Loucy (cell line): ENCODE measurements around the gene YES1.
"Not testable (repeated sequence)": the region's sequence is repeated elsewhere in the genome, so short reads cannot be mapped to it uniquely, and the experiment has no call there.

Experiments
- H2AFZ ChIP-seq: fragments of 200-600 bp; sonication (generic); 2 replicates; pipeline ENCODE4 v1.6.0; 2016; ENCODE audit warnings: antibody characterized with exemption, mild to moderate bottlenecking, low read length, moderate library complexity
- H3F3A ChIP-seq: fragments of 200-600 bp; 2 replicates; pipeline ENCODE4 v1.6.0; 2016; ENCODE audit warnings: antibody characterized with exemption, low read depth, mild to moderate bottlenecking
- H3K27me3 ChIP-seq: fragments of 200-600 bp; sonication (generic); 2 replicates; pipeline ENCODE4 v1.6.1; 2014; ENCODE audit warnings: low read length, mild to moderate bottlenecking; ENCODE audit not compliant: insufficient read depth, poor library complexity, severe bottlenecking
- H3K36me3 ChIP-seq: fragments of 200-600 bp; sonication (generic); 2 replicates; pipeline ENCODE4 v1.6.1; 2016; ENCODE audit warnings: low read length; ENCODE audit not compliant: insufficient read depth
- H3K4me1 ChIP-seq: fragments of 200-600 bp; sonication (generic); 2 replicates; pipeline ENCODE4 v1.5.1; 2014; ENCODE audit warnings: low read length, mild to moderate bottlenecking; ENCODE audit not compliant: insufficient read depth, poor library complexity, severe bottlenecking
- H3K4me2 ChIP-seq: fragments of 200-600 bp; sonication (generic); 2 replicates; pipeline ENCODE4 v1.6.0; 2014; ENCODE audit warnings: antibody characterized with exemption, low read length, low read depth, mild to moderate bottlenecking; ENCODE audit not compliant: poor library complexity, severe bottlenecking
- H3K4me3 ChIP-seq: fragments of 200-600 bp; sonication (generic); 2 replicates; pipeline ENCODE4 v1.5.1; 2014; ENCODE audit warnings: low read length, mild to moderate bottlenecking, mixed read lengths; ENCODE audit not compliant: poor library complexity, severe bottlenecking
- H3K79me2 ChIP-seq: fragments of 200-600 bp; sonication (generic); 2 replicates; pipeline ENCODE4 v1.6.1; 2014; ENCODE audit warnings: low read length; ENCODE audit not compliant: insufficient read depth
- H3K9ac ChIP-seq: fragments of 200-600 bp; sonication (generic); 2 replicates; pipeline ENCODE4 v1.6.0; 2014; ENCODE audit warnings: mild to moderate bottlenecking, low read depth, low read length, moderate library complexity; ENCODE audit not compliant: poor library complexity, severe bottlenecking
- H3K9me2 ChIP-seq: fragments of 200-600 bp; sonication (generic); replicated peaks from 2 replicates; pipeline ENCODE4 v1.6.1; 2016; ENCODE audit warnings: low read depth, low read length, mixed read lengths
- H3K9me3 ChIP-seq: fragments of 200-600 bp; sonication (generic); 2 replicates; pipeline ENCODE4 v1.6.1; 2014; ENCODE audit warnings: mild to moderate bottlenecking, antibody characterized with exemption, low read length, low read depth; ENCODE audit not compliant: insufficient read depth
- H4K20me1 ChIP-seq: fragments of 200-600 bp; sonication (generic); 2 replicates; pipeline ENCODE4 v1.6.0; 2014; ENCODE audit warnings: antibody characterized with exemption, low read length, mild to moderate bottlenecking; ENCODE audit not compliant: insufficient read depth, poor library complexity, severe bottlenecking
- EZH2phosphoT487 ChIP-seq: fragments of 200-600 bp; IDR thresholded peaks from 2 replicates; pipeline ENCODE4 v1.6.1; 2018; ENCODE audit warnings: antibody characterized with exemption, mild to moderate bottlenecking, moderate library complexity, borderline replicate concordance
- TF ChIP-seq, protein P1 (sequence below): fragments of 200-600 bp; sonication (generic); conservative IDR thresholded peaks from 2 replicates; pipeline ENCODE4 v1.5.1; 2014; ENCODE audit warnings: mild to moderate bottlenecking, antibody characterized with exemption, low read length

YES1 gene

DNA sequence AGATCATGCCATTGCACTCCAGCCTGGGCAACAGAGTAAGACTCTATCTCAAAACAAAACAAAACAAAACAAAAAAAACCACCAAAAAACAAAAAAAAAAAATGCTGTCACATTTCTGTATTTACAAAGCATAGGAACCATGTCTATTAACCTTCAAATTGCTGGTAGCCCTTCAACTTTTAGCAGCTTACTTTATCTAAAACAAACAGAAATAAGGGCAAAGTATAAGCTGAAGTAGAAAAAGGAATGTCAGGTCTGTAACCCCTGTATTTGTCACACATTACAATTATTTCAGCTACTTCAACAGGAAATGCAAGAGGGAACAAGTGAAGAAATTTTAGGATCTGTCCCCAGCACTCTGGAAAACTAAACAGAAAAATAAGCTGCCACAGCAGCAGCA, 129.2 kb downstream of the YES1 start:
- Histone ChIP-seq H3K79me2 (no peaks in the 10 kb centered on the region), H3K9ac (peak overlapping the region; percentile 58), H3K4me1 (peaks cover 64% of the 10 kb centered on the region), H3K9me3 (no peaks in the 10 kb centered on the region), H3K4me2 (peak overlapping the region; percentile 25), H3K36me3 (no peaks in the 10 kb centered on the region), H3K4me3 (no peak overlapping the region), H3K27me3 (no peaks in the 10 kb centered on the region), H4K20me1 (no peaks in the 10 kb centered on the region), H3F3A (peaks cover 6% of the 10 kb centered on the region; the same call in 1 of the 2 replicates), H3K9me2 (no peaks in the 10 kb centered on the region), H2AFZ (peak overlapping the region; percentile 61; the same call in 1 of the 2 replicates)
- TF ChIP-seq EZH2phosphoT487, result no peak
- TF ChIP-seq, protein P1, sequence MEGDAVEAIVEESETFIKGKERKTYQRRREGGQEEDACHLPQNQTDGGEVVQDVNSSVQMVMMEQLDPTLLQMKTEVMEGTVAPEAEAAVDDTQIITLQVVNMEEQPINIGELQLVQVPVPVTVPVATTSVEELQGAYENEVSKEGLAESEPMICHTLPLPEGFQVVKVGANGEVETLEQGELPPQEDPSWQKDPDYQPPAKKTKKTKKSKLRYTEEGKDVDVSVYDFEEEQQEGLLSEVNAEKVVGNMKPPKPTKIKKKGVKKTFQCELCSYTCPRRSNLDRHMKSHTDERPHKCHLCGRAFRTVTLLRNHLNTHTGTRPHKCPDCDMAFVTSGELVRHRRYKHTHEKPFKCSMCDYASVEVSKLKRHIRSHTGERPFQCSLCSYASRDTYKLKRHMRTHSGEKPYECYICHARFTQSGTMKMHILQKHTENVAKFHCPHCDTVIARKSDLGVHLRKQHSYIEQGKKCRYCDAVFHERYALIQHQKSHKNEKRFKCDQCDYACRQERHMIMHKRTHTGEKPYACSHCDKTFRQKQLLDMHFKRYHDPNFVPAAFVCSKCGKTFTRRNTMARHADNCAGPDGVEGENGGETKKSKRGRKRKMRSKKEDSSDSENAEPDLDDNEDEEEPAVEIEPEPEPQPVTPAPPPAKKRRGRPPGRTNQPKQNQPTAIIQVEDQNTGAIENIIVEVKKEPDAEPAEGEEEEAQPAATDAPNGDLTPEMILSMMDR, result no peak

DNA sequence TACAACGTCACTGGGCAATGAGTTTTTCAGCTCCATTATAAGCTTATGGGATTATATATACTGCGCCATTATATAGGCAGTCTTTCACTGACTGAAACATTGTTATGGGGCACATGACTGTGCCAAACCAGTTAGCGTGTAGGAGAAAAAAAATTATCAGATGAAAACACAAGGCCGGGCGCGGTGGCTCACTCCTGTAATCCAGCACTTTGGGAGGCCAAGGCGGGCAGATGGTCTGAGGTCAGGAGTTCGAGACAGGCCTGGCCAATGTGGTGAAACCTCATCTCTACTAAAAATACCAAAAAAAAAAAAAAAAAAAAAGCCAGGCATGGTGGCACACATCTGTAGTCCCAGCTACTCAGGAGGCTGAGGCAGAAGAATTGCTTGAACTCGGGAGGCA, 129.6 kb downstream of the YES1 start:
- H3F3A ChIP-seq, H3K9me2 ChIP-seq, H4K20me1 ChIP-seq, H3K9me3 ChIP-seq, H3K27me3 ChIP-seq, H3K36me3 ChIP-seq, H3K79me2 ChIP-seq: not testable (repeated sequence)
- peak overlapping the region; percentile 67; the same call in 1 of the 2 replicates for H2AFZ ChIP-seq
- H3K4me2 ChIP-seq, result peak overlapping the region; percentile 70
- H3K9ac ChIP-seq, result peak overlapping the region; percentile 58
- peaks cover 66% of the 10 kb centered on the region for H3K4me1 ChIP-seq
- H3K4me3 ChIP-seq, result peak overlapping the region; percentile 47

DNA sequence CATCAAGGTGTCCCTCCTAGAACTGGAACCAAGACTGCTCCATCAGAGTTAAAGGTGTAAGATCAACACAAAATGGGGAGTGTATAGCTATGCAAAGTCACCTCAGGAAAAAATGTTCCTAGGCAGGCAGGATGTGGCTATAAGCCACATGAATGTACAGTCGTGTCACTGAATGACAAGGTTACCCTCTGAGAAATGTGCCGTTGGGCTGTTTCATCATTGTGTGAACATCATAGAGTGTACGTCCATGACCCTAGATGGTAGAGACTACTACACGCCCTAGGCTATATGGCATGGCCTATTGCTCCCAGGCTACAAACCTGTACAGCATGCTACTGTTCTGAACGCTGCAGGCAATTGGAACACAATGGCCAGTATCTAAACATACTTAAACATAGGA, 130.1 kb downstream of the YES1 start:
- Histone ChIP-seq H3K36me3 (peaks cover under 1% of the 10 kb centered on the region; the same call in 1 of the 2 replicates), H3K79me2 (no peaks in the 10 kb centered on the region)

More for the DNA sequence above, 130.1 kb downstream of the YES1 start:
- peak overlapping the region; percentile 58 for H3K4me3 ChIP-seq
- H3K4me1 ChIP-seq, result peaks cover 66% of the 10 kb centered on the region
- no peaks in the 10 kb centered on the region for H3K27me3 ChIP-seq
- no peak for TF ChIP-seq EZH2phosphoT487
- TF ChIP-seq, protein P1, result no peak
- peak overlapping the region; percentile 67; the same call in 1 of the 2 replicates for H2AFZ ChIP-seq
- H3K9me2 ChIP-seq, result no peaks in the 10 kb centered on the region
- peak overlapping the region; percentile 70 for H3K4me2 ChIP-seq
- no peaks in the 10 kb centered on the region for H3K9me3 ChIP-seq
- peak overlapping the region; percentile 58 for H3K9ac ChIP-seq
- peaks cover 6% of the 10 kb centered on the region; the same call in 1 of the 2 replicates for H3F3A ChIP-seq
- no peaks in the 10 kb centered on the region for H4K20me1 ChIP-seq
